Heart right ventricle (tissue), 16 donors: Measurements from ENCODE around the gene PRG3. TPM values are rescaled to one million over a fixed set of nuclear protein-coding genes. Genes with fewer than 3 reads are reported as not detected.

Source experiments
- ATAC-seq, 8 donors: fragments of 200-7000 bp; cut with Tn5 transposase; one replicate each; pipeline ENCODE4 v1.9.1; 2020; ENCODE audit warnings: mild to moderate bottlenecking in 8 of 8, moderate library complexity in 8 of 8, moderate number of reproducible peaks in 1 of 8
- DNase-seq, 2 donors: peaks; one replicate each; pipeline ENCODE4 v3.0.0-alpha.2; 2020
- H3K27ac ChIP-seq, 10 donors: fragments of 200-600 bp; sonication (generic) in 2 of 10; one replicate each; pipeline versions ENCODE4 v1.5.0 to v1.8.0; 2020 to 2022; ENCODE audit warnings: mild to moderate bottlenecking in 3 of 10
- H3K27me3 ChIP-seq, 7 donors: fragments of 200-600 bp; one replicate each; pipeline ENCODE4 v1.8.0; 2021 to 2022; ENCODE audit warnings: mild to moderate bottlenecking in 2 of 7
- H3K36me3 ChIP-seq, 9 donors: fragments of 200-600 bp; sonication (generic) in 1 of 9; one replicate each; pipeline versions ENCODE4 v1.5.0 to v1.8.0; 2020 to 2022; ENCODE audit warnings: mild to moderate bottlenecking in 2 of 9
- H3K4me1 ChIP-seq, 9 donors: fragments of 200-600 bp; sonication (generic) in 1 of 9; one replicate each; pipeline versions ENCODE4 v1.5.0 to v1.8.0; 2020 to 2022; ENCODE audit warnings: mild to moderate bottlenecking in 4 of 9
- H3K4me3 ChIP-seq, 10 donors: fragments of 200-600 bp; sonication (generic) in 2 of 10; one replicate each; pipeline versions ENCODE4 v1.5.0 to v1.8.0; 2020 to 2022; ENCODE audit warnings: mild to moderate bottlenecking in 7 of 10, moderate library complexity in 2 of 10
- H3K9me3 ChIP-seq, 11 donors: fragments of 200-600 bp in 10 of 11; sonication (generic) in 2 of 11; one replicate each; pipeline versions ENCODE4 v1.5.0 to v1.8.0; 2013 to 2022; ENCODE audit warnings: mild to moderate bottlenecking in 2 of 11, control low read depth in 1 of 11, moderate library complexity in 1 of 11
- CTCF ChIP-seq, 9 donors: fragments of 200-600 bp; sonication (generic) in 2 of 9; IDR thresholded peaks; one replicate each; pipeline versions ENCODE4 v1.5.0 to v1.8.0; 2021 to 2022; ENCODE audit warnings: antibody characterized with exemption in 9 of 9, mild to moderate bottlenecking in 5 of 9, moderate library complexity in 1 of 9
- WGBS, 2 donors: extraction: QIAGEN DNeasy Blood & Tissue Kit; methylation state at CpG; one replicate each; pipeline ENCODE4 v1.1.7; 2013; ENCODE audit warnings: inconsistent platforms in 1 of 2; 5-methylcytosine and 5-hydroxymethylcytosine counted together
- intact Hi-C, 10 donors: fragments of 100-400 bp; cut with DNase I; formaldehyde crosslinking; loops; one replicate each; pipeline versions ENCODE4 v1.11.1 to v1.14.2; 2022
- polyA plus RNA-seq, 2 donors: library from polyadenylated mRNA; stranded (reverse); fragments of 200-250 nt; gene quantifications; one replicate each; pipeline ENCODE4 v1.2.3, GENCODE V29; 2013
- total RNA-seq, 10 donors: library from RNA; stranded (reverse); fragmentation: NEBNext Ultra II Directional in 3 of 10; extraction: Animal tissue kit (Norgen Biotek cat#: 25700) in 3 of 10; gene quantifications; one replicate each; pipeline versions ENCODE4 v1.2.1 to v1.2.4, GENCODE V29; 2021 to 2023
- donor health status: Arrhythmogenic right ventricular cardiomyopathy.
- donor health status: ischemic (EF 13 %, LVEDD 7.1; RV severe dilation, severe dysfunction).
- donor health status: healthy with polysubstance abuse.
- donor health status: DM: no; HTN: yes; CAD: no.
- donor health status: DM: no; HTN: no; CAD: no.
- donor health status: ischemic (EF 25% LVEDD 6.9; RV normal size, moderate dysfunction).
- donor health status: ischemic (EF 25% LVEDD 5.7; RV mildly dilated, moderate dysfunction).
- donor health status: healthy.
- donor health status: DM: yes; HTN: yes; CAD: no.
- donor health status: Ischemic cardiomyopathy.
- donor health status: ischemic (EF 35%, LVEDD 5.7; RV mildly dilated, moderate dysfunction).
- donor health status: nonischemic (EF 11% LVEDD 7.7; RV severe dilation, severe dysfunction).
- donor health status: DM: yes; HTN: yes; CAD: no.
- donor health status: PGD.
- donor health status: ischemic (EF 29% LVEDD 5.4; RV normal size, mild dysfunction).
- donor health status: nonischemic (EF 23%, LVEDD 6.1; RV moderate dilation, normal function).

Gene PRG3
- total and polyA plus RNA-seq, 12 donors: not detected

DNA sequence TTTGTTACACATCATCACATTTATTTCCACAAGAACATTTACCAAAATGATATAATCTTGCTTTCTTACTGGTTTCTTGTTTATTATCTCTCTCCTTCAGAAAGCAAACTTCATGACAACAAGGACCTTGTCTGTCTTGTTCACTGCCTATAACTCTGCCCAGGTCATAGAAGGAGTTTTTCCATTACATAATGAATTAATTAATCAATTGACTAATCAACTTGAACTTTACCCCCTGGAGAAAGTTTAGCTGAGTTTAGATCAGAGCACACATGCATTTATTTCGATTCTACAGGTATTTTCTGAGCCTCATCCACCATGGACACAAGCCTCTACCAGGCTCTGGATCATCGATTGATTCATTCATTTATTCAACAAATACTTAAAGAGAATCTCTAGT lies 15.8 kb upstream of the PRG3 start:
- Histone ChIP-seq H3K27ac (no peak overlapping the region), H3K4me1 (no peaks in the 10 kb centered on the region), H3K9me3 (no peaks in the 10 kb centered on the region), H3K27me3 (no peaks in the 10 kb centered on the region), H3K36me3 (no peaks in the 10 kb centered on the region), H3K4me3 (no peak overlapping the region)
- TF ChIP-seq CTCF (IDR thresholded peaks at IDR 0.05): no peak
- ATAC-seq (no peak), DNase-seq (no peak)
- intact Hi-C loops: no loop called here
- WGBS, 2 donors: 63 to 78% methylated on average over 2 of the region's 2 CpGs

DNA sequence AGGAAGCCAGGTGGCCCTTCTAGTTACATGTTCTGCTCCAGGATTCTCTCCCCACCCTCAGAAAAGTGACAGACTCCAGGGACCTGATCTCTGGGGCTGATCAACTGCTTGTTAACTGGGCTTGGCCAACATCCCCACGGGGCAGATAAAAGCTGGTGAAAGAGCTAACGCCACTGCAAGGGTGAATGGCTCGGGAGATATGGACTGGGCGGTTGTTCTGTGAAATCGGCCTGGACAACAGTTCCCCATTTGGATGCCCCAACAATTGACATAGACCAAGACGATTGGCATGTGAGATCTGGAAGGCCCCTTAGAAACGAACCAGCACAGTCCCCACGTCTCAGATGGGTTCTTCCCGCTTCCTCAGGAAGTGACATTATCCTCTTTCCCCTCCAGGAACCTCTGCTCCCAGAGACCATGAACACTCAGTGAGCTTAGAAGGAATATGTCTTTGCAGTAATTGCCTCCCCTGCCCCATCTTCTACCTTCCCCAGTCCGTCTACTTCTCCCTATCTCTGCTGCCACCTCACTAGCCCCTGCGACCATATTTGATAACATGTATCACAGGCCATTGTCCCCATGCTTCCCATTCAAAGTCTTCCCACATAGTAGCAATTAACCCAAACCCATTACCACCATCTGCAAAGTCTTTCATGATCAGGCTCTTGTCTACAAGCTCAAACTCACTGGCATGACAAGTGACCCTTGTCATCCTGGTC lies 15.1 kb upstream of the PRG3 start:
- Histone ChIP-seq H3K4me3 (no peak overlapping the region), H3K9me3 (no peaks in the 10 kb centered on the region), H3K4me1 (no peaks in the 10 kb centered on the region), H3K27ac (no peak overlapping the region), H3K36me3 (no peaks in the 10 kb centered on the region), H3K27me3 (no peaks in the 10 kb centered on the region)
- no peak for ATAC-seq
- 76 to 77% methylated on average over 11 of the region's 11 CpGs for WGBS, 2 donors
- no peak for DNase-seq
- intact Hi-C loops: no loop called here
- no peak for TF ChIP-seq CTCF (IDR thresholded peaks at IDR 0.05)

- DNase-seq (no peak), ATAC-seq (no peak)
- Histone ChIP-seq H3K4me3 (no peak overlapping the region), H3K36me3 (no peaks in the 10 kb centered on the region), H3K4me1 (no peaks in the 10 kb centered on the region), H3K27me3 (no peaks in the 10 kb centered on the region), H3K9me3 (no peaks in the 10 kb centered on the region), H3K27ac (no peak overlapping the region)
- no peak for TF ChIP-seq CTCF (IDR thresholded peaks at IDR 0.05)
- intact Hi-C loops: no loop called here
- WGBS, 2 donors: 77 to 80% methylated on average over 4 of the region's 4 CpGs
Observed at GRCh38 chr11:57394203-57394965, 13.4 kb upstream of the PRG3 start.

- WGBS, 2 donors: 83 to 84% methylated on average over 4 of the region's 4 CpGs
- no peak for ATAC-seq
- Histone ChIP-seq H3K9me3 (no peaks in the 10 kb centered on the region), H3K27ac (no peak overlapping the region), H3K4me1 (peaks cover 0 to 2% (median 0%) of the 10 kb centered on the region in 9 donors), H3K27me3 (no peaks in the 10 kb centered on the region), H3K36me3 (no peaks in the 10 kb centered on the region), H3K4me3 (no peak overlapping the region)
- no peak for DNase-seq
- TF ChIP-seq CTCF (IDR thresholded peaks at IDR 0.05): no peak
- intact Hi-C loops: no loop called here
Observed at GRCh38 chr11:57392763-57393105, 11.8 kb upstream of the PRG3 start.
